Measurements from ENCODE around the gene SESTD1. TPM values are rescaled to one million over a fixed set of nuclear protein-coding genes. Genes with fewer than 3 reads are reported as not detected.
"Not testable (repeated sequence)": the region's sequence is repeated elsewhere in the genome, so short reads cannot be mapped to it uniquely, and the experiment has no call there.

SESTD1 gene
- total RNA-seq, 1 donor from 2014 or later = 29.7 TPM

- not testable (repeated sequence) for H3K9ac ChIP-seq (ENCODE audit: low read depth in 1 of 3, low read length in 3 of 3); H3K4me1 ChIP-seq (ENCODE audit: control insufficient read depth in 3 of 3, insufficient read depth in 3 of 3, low read length in 3 of 3); H3K27ac ChIP-seq (ENCODE audit: low read depth, low read length); H3K9me3 ChIP-seq (ENCODE audit: control insufficient read depth in 3 of 3, low read length in 3 of 3); H3K27me3 ChIP-seq (ENCODE audit: control insufficient read depth in 3 of 3, insufficient read depth in 3 of 3, low read length in 3 of 3); H3K4me3 ChIP-seq (ENCODE audit: low read length in 3 of 3); H3K36me3 ChIP-seq (ENCODE audit: control insufficient read depth in 3 of 3, insufficient read depth in 3 of 3, low read length in 3 of 3)
Observed at GRCh38 chr2:179195926-179196590, 68.6 kb downstream of the SESTD1 start.

- Histone ChIP-seq H3K9me3 (ENCODE audit: control insufficient read depth in 3 of 3, low read length in 3 of 3) (peaks cover 0 to under 1% (median under 1%) of the 10 kb centered on the region in 3 donors), H3K9ac (ENCODE audit: low read depth in 1 of 3, low read length in 3 of 3) (no peak overlapping the region), H3K27ac (ENCODE audit: low read depth, low read length) (no peak overlapping the region), H3K36me3 (ENCODE audit: control insufficient read depth in 3 of 3, insufficient read depth in 3 of 3, low read length in 3 of 3) (peaks cover 0 to 4% (median 0%) of the 10 kb centered on the region in 3 donors), H3K4me1 (ENCODE audit: control insufficient read depth in 3 of 3, insufficient read depth in 3 of 3, low read length in 3 of 3) (no peaks in the 10 kb centered on the region), H3K4me3 (ENCODE audit: low read length in 3 of 3) (no peak overlapping the region), H3K27me3 (ENCODE audit: control insufficient read depth in 3 of 3, insufficient read depth in 3 of 3, low read length in 3 of 3) (no peaks in the 10 kb centered on the region)
Observed at GRCh38 chr2:179195141-179195540, 69.5 kb downstream of the SESTD1 start.

- H3K27ac ChIP-seq (ENCODE audit: low read depth, low read length) = no peak overlapping the region
- H3K4me3 ChIP-seq (ENCODE audit: low read length in 3 of 3) = no peak overlapping the region
- H3K9ac ChIP-seq (ENCODE audit: low read depth in 1 of 3, low read length in 3 of 3) = no peak overlapping the region
- no peaks in the 10 kb centered on the region for H3K27me3 ChIP-seq (ENCODE audit: control insufficient read depth in 3 of 3, insufficient read depth in 3 of 3, low read length in 3 of 3)
- peaks cover 0 to 4% (median 0%) of the 10 kb centered on the region in 3 donors for H3K36me3 ChIP-seq (ENCODE audit: control insufficient read depth in 3 of 3, insufficient read depth in 3 of 3, low read length in 3 of 3)
- H3K4me1 ChIP-seq (ENCODE audit: control insufficient read depth in 3 of 3, insufficient read depth in 3 of 3, low read length in 3 of 3) = no peaks in the 10 kb centered on the region
- H3K9me3 ChIP-seq (ENCODE audit: control insufficient read depth in 3 of 3, low read length in 3 of 3) = peaks cover 0 to 3% (median 3%) of the 10 kb centered on the region in 3 donors
Observed at GRCh38 chr2:179193759-179194394, 70.8 kb downstream of the SESTD1 start.

- peaks cover 0 to 3% (median 3%) of the 10 kb centered on the region in 3 donors for H3K9me3 ChIP-seq (ENCODE audit: control insufficient read depth in 3 of 3, low read length in 3 of 3)
- peaks cover 0 to 4% (median 0%) of the 10 kb centered on the region in 3 donors for H3K36me3 ChIP-seq (ENCODE audit: control insufficient read depth in 3 of 3, insufficient read depth in 3 of 3, low read length in 3 of 3)
- H3K4me1 ChIP-seq (ENCODE audit: control insufficient read depth in 3 of 3, insufficient read depth in 3 of 3, low read length in 3 of 3) = no peaks in the 10 kb centered on the region
- no peak overlapping the region for H3K27ac ChIP-seq (ENCODE audit: low read depth, low read length)
- no peak overlapping the region for H3K9ac ChIP-seq (ENCODE audit: low read depth in 1 of 3, low read length in 3 of 3)
- H3K27me3 ChIP-seq (ENCODE audit: control insufficient read depth in 3 of 3, insufficient read depth in 3 of 3, low read length in 3 of 3) = no peaks in the 10 kb centered on the region
- no peak overlapping the region for H3K4me3 ChIP-seq (ENCODE audit: low read length in 3 of 3)
Observed at GRCh38 chr2:179191110-179191509, 73.5 kb downstream of the SESTD1 start.

GRCh38 chr2:179186126-179186525, 78.5 kb downstream of the SESTD1 start:
- Histone ChIP-seq H3K27ac (ENCODE audit: low read depth, low read length) (no peak overlapping the region), H3K4me1 (ENCODE audit: control insufficient read depth in 3 of 3, insufficient read depth in 3 of 3, low read length in 3 of 3) (peaks cover 0 to 3% (median 0%) of the 10 kb centered on the region in 3 donors), H3K27me3 (ENCODE audit: control insufficient read depth in 3 of 3, insufficient read depth in 3 of 3, low read length in 3 of 3) (no peaks in the 10 kb centered on the region), H3K4me3 (ENCODE audit: low read length in 3 of 3) (no peak overlapping the region), H3K36me3 (ENCODE audit: control insufficient read depth in 3 of 3, insufficient read depth in 3 of 3, low read length in 3 of 3) (peaks cover 0 to 4% (median 0%) of the 10 kb centered on the region in 3 donors), H3K9me3 (ENCODE audit: control insufficient read depth in 3 of 3, low read length in 3 of 3) (peaks cover 0 to 3% (median 3%) of the 10 kb centered on the region in 3 donors), H3K9ac (ENCODE audit: low read depth in 1 of 3, low read length in 3 of 3) (no peak overlapping the region)

GRCh38 chr2:179184610-179185009, 80.0 kb downstream of the SESTD1 start:
- Histone ChIP-seq H3K27me3 (ENCODE audit: control insufficient read depth in 3 of 3, insufficient read depth in 3 of 3, low read length in 3 of 3) (no peaks in the 10 kb centered on the region), H3K9me3 (ENCODE audit: control insufficient read depth in 3 of 3, low read length in 3 of 3) (no peaks in the 10 kb centered on the region), H3K36me3 (ENCODE audit: control insufficient read depth in 3 of 3, insufficient read depth in 3 of 3, low read length in 3 of 3) (peaks cover 0 to 3% (median 0%) of the 10 kb centered on the region in 3 donors), H3K4me3 (ENCODE audit: low read length in 3 of 3) (no peak overlapping the region), H3K9ac (ENCODE audit: low read depth in 1 of 3, low read length in 3 of 3) (no peak overlapping the region), H3K4me1 (ENCODE audit: control insufficient read depth in 3 of 3, insufficient read depth in 3 of 3, low read length in 3 of 3) (peaks cover 0 to 3% (median 0%) of the 10 kb centered on the region in 3 donors), H3K27ac (ENCODE audit: low read depth, low read length) (no peak overlapping the region)

GRCh38 chr2:179181002-179181401, 83.6 kb downstream of the SESTD1 start:
- Histone ChIP-seq H3K36me3 (ENCODE audit: control insufficient read depth in 3 of 3, insufficient read depth in 3 of 3, low read length in 3 of 3) (peaks cover 0 to 5% (median 0%) of the 10 kb centered on the region in 3 donors), H3K9me3 (ENCODE audit: control insufficient read depth in 3 of 3, low read length in 3 of 3) (no peaks in the 10 kb centered on the region), H3K4me1 (ENCODE audit: control insufficient read depth in 3 of 3, insufficient read depth in 3 of 3, low read length in 3 of 3) (peaks cover 0 to 3% (median 0%) of the 10 kb centered on the region in 3 donors), H3K27me3 (ENCODE audit: control insufficient read depth in 3 of 3, insufficient read depth in 3 of 3, low read length in 3 of 3) (no peaks in the 10 kb centered on the region), H3K4me3 (ENCODE audit: low read length in 3 of 3) (no peak overlapping the region), H3K9ac (ENCODE audit: low read depth in 1 of 3, low read length in 3 of 3) (no peak overlapping the region), H3K27ac (ENCODE audit: low read depth, low read length) (no peak overlapping the region)

- no peak overlapping the region for H3K27ac ChIP-seq (ENCODE audit: low read depth, low read length)
- no peaks in the 10 kb centered on the region for H3K9me3 ChIP-seq (ENCODE audit: control insufficient read depth in 3 of 3, low read length in 3 of 3)
- H3K9ac ChIP-seq (ENCODE audit: low read depth in 1 of 3, low read length in 3 of 3) = no peak overlapping the region
- no peak overlapping the region for H3K4me3 ChIP-seq (ENCODE audit: low read length in 3 of 3)
- H3K36me3 ChIP-seq (ENCODE audit: control insufficient read depth in 3 of 3, insufficient read depth in 3 of 3, low read length in 3 of 3) = peaks cover 0 to 11% (median 0%) of the 10 kb centered on the region in 3 donors
- H3K4me1 ChIP-seq (ENCODE audit: control insufficient read depth in 3 of 3, insufficient read depth in 3 of 3, low read length in 3 of 3) = peaks cover 0 to 3% (median 0%) of the 10 kb centered on the region in 3 donors
- H3K27me3 ChIP-seq (ENCODE audit: control insufficient read depth in 3 of 3, insufficient read depth in 3 of 3, low read length in 3 of 3) = no peaks in the 10 kb centered on the region
Observed at GRCh38 chr2:179180242-179180641, 84.4 kb downstream of the SESTD1 start.

GRCh38 chr2:179179719-179180118, 84.9 kb downstream of the SESTD1 start:
- Histone ChIP-seq H3K36me3 (ENCODE audit: control insufficient read depth in 3 of 3, insufficient read depth in 3 of 3, low read length in 3 of 3) (peaks cover 0 to 11% (median 0%) of the 10 kb centered on the region in 3 donors), H3K27me3 (ENCODE audit: control insufficient read depth in 3 of 3, insufficient read depth in 3 of 3, low read length in 3 of 3) (no peaks in the 10 kb centered on the region), H3K27ac (ENCODE audit: low read depth, low read length) (no peak overlapping the region), H3K4me3 (ENCODE audit: low read length in 3 of 3) (no peak overlapping the region), H3K9ac (ENCODE audit: low read depth in 1 of 3, low read length in 3 of 3) (no peak overlapping the region), H3K9me3 (ENCODE audit: control insufficient read depth in 3 of 3, low read length in 3 of 3) (no peaks in the 10 kb centered on the region), H3K4me1 (ENCODE audit: control insufficient read depth in 3 of 3, insufficient read depth in 3 of 3, low read length in 3 of 3) (peaks cover 0 to under 1% (median 0%) of the 10 kb centered on the region in 3 donors)

GRCh38 chr2:179177694-179178093, 86.9 kb downstream of the SESTD1 start:
- Histone ChIP-seq H3K9ac (ENCODE audit: low read depth in 1 of 3, low read length in 3 of 3) (no peak overlapping the region), H3K4me1 (ENCODE audit: control insufficient read depth in 3 of 3, insufficient read depth in 3 of 3, low read length in 3 of 3) (no peaks in the 10 kb centered on the region), H3K9me3 (ENCODE audit: control insufficient read depth in 3 of 3, low read length in 3 of 3) (no peaks in the 10 kb centered on the region), H3K27ac (ENCODE audit: low read depth, low read length) (no peak overlapping the region), H3K27me3 (ENCODE audit: control insufficient read depth in 3 of 3, insufficient read depth in 3 of 3, low read length in 3 of 3) (no peaks in the 10 kb centered on the region), H3K4me3 (ENCODE audit: low read length in 3 of 3) (no peak overlapping the region), H3K36me3 (ENCODE audit: control insufficient read depth in 3 of 3, insufficient read depth in 3 of 3, low read length in 3 of 3) (peaks cover 0 to 11% (median 0%) of the 10 kb centered on the region in 3 donors)

All from skeletal muscle tissue (tissue), 4 donors.